ENCODE results near the gene ZC3H12A.

DNA sequence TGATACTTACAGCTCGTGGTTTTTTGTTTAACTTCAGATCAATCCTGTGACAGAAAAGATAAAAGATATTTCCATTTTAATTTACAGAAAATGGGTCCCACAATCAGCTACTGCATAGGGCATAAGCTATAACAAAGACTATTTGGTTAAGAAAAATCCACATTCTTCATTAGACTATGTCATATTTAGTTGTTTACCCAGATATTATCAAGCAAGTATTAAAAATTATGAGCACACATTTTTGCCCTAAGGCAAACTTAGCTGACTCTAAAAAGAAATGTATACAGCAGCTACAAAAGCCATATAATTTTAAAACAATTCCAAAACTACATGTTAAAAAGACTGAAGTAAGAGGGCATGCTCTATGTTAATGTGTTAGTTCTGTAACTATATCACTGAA lies 21.5 kb downstream of the ZC3H12A start:
- TF ChIP-seq, protein P1, sequence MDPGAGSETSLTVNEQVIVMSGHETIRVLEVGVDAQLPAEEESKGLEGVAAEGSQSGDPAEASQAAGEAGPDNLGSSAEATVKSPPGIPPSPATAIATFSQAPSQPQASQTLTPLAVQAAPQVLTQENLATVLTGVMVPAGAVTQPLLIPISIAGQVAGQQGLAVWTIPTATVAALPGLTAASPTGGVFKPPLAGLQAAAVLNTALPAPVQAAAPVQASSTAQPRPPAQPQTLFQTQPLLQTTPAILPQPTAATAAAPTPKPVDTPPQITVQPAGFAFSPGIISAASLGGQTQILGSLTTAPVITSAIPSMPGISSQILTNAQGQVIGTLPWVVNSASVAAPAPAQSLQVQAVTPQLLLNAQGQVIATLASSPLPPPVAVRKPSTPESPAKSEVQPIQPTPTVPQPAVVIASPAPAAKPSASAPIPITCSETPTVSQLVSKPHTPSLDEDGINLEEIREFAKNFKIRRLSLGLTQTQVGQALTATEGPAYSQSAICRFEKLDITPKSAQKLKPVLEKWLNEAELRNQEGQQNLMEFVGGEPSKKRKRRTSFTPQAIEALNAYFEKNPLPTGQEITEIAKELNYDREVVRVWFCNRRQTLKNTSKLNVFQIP (CRISPR knock-in tag; IDR thresholded peaks at IDR 0.05; ENCODE audit: borderline replicate concordance, low read depth): no peak
- TF ChIP-seq GLIS3 (CRISPR knock-in tag; IDR thresholded peaks at IDR 0.05) (no peak), OSR1 (CRISPR knock-in tag; IDR thresholded peaks at IDR 0.05) (no peak), PATZ1 (CRISPR knock-in tag; IDR thresholded peaks at IDR 0.05; ENCODE audit: borderline replicate concordance) (no peak), ARNTL (CRISPR knock-in tag; IDR thresholded peaks at IDR 0.05; ENCODE audit: borderline replicate concordance, low read depth) (no peak), SNAI2 (CRISPR knock-in tag; IDR thresholded peaks at IDR 0.05) (no peak), RARB (CRISPR knock-in tag; IDR thresholded peaks at IDR 0.05) (no peak), ZFP30 (CRISPR knock-in tag; IDR thresholded peaks at IDR 0.05) (no peak), TOX (CRISPR knock-in tag; IDR thresholded peaks at IDR 0.05; ENCODE audit: borderline replicate concordance) (no peak), PPARA (CRISPR knock-in tag; IDR thresholded peaks at IDR 0.05; ENCODE audit: borderline replicate concordance) (no peak), ZNF565 (CRISPR knock-in tag; conservative IDR thresholded peaks at IDR 0.05; ENCODE audit: low read depth) (no peak), CREB5 (CRISPR knock-in tag; IDR thresholded peaks at IDR 0.05; ENCODE audit: low read depth) (no peak)
- TF ChIP-seq, protein P2, sequence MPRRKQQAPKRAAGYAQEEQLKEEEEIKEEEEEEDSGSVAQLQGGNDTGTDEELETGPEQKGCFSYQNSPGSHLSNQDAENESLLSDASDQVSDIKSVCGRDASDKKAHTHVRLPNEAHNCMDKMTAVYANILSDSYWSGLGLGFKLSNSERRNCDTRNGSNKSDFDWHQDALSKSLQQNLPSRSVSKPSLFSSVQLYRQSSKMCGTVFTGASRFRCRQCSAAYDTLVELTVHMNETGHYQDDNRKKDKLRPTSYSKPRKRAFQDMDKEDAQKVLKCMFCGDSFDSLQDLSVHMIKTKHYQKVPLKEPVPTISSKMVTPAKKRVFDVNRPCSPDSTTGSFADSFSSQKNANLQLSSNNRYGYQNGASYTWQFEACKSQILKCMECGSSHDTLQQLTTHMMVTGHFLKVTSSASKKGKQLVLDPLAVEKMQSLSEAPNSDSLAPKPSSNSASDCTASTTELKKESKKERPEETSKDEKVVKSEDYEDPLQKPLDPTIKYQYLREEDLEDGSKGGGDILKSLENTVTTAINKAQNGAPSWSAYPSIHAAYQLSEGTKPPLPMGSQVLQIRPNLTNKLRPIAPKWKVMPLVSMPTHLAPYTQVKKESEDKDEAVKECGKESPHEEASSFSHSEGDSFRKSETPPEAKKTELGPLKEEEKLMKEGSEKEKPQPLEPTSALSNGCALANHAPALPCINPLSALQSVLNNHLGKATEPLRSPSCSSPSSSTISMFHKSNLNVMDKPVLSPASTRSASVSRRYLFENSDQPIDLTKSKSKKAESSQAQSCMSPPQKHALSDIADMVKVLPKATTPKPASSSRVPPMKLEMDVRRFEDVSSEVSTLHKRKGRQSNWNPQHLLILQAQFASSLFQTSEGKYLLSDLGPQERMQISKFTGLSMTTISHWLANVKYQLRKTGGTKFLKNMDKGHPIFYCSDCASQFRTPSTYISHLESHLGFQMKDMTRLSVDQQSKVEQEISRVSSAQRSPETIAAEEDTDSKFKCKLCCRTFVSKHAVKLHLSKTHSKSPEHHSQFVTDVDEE (CRISPR knock-in tag; IDR thresholded peaks at IDR 0.05): no peak
